Activated CD8-positive, alpha-beta memory T cell treated with anti-CD3 and anti-CD28 coated beads, Interleukin-2, amount 10 ng/mL, durations not matched to agents 7 days and 5 days (primary cell): ENCODE data around the gene LSM2. TPM values are rescaled to one million over a fixed set of nuclear protein-coding genes. Genes with fewer than 3 reads are reported as not detected.
"Not testable (repeated sequence)": the region's sequence is repeated elsewhere in the genome, so short reads cannot be mapped to it uniquely, and the experiment has no call there.

Source experiments
- ATAC-seq: fragments of 150-1000 bp; cut with Tn5 transposase; one replicate; pipeline ENCODE4 v1.10.0; 2021; ENCODE audit warnings: moderate library complexity
- CTCF ChIA-PET: fragments of 350-600 bp; sonication (Branson Sonifier 250); formaldehyde crosslinking; loops from one replicate; lab custom pipeline; 2021; ENCODE audit warnings: antibody characterized with exemption; lab: Charles Lee
- DNase-seq: peaks from one replicate; pipeline ENCODE4 v3.0.0-alpha.2; 2020
- H3K27ac Mint-ChIP-seq: one replicate; pipeline ENCODE4 v1.8.0; 2021; ENCODE audit warnings: mild to moderate bottlenecking, mixed read lengths
- H3K27me3 Mint-ChIP-seq: one replicate; pipeline ENCODE4 v1.8.0; 2021; ENCODE audit warnings: mixed read lengths
- H3K36me3 Mint-ChIP-seq: one replicate; pipeline ENCODE4 v1.8.0; 2021; ENCODE audit warnings: mild to moderate bottlenecking, mixed read lengths
- H3K4me1 Mint-ChIP-seq: one replicate; pipeline ENCODE4 v1.8.0; 2021; ENCODE audit warnings: mixed read lengths
- H3K4me3 Mint-ChIP-seq: one replicate; pipeline ENCODE4 v1.8.0; 2021; ENCODE audit warnings: mild to moderate bottlenecking, moderate library complexity, mixed read lengths
- H3K9me3 Mint-ChIP-seq: one replicate; pipeline ENCODE4 v1.8.0; 2022; ENCODE audit warnings: low read depth, mixed read lengths
- total RNA-seq, 2 experiments: library from RNA; stranded (reverse); gene quantifications; one replicate each; pipeline ENCODE4 v1.2.3, GENCODE V29; 2021

Gene LSM2
- total RNA-seq, 2 experiments from 2014 or later = 124 to 129 TPM

GRCh38 chr6:31805939-31806469 lies 762 bp downstream of the LSM2 start:
- Mint-ChIP-seq H3K4me3 (peak overlapping the region; percentile 94), H3K4me1 (peaks cover 41% of the 10 kb centered on the region), H3K27me3 (no peaks in the 10 kb centered on the region), H3K9me3 (no peaks in the 10 kb centered on the region), H3K27ac (peak overlapping the region; percentile 89), H3K36me3 (peaks cover 26% of the 10 kb centered on the region)
- DNase-seq (no peak), ATAC-seq (peak; percentile 8)
- CTCF ChIA-PET = interaction anchor here (0.5 to 3.8 kb wide), 14 partner anchors 8 to 142 kb away, joined by 3 to 46 read pairs (median 5); partner anchors contain the start of genes DDAH2, GPANK1, HSPA1A and HSPA1L

- H3K27ac Mint-ChIP-seq = peak overlapping the region; percentile 38
- CTCF ChIA-PET = interaction anchor here (0.8 to 1.4 kb wide), 2 partner anchors 31 to 72 kb away, joined by 3 read pairs; no protein-coding TSS in a partner anchor
- H3K4me3 Mint-ChIP-seq, H3K9me3 Mint-ChIP-seq, H3K27me3 Mint-ChIP-seq, DNase-seq, ATAC-seq: not testable (repeated sequence)
- H3K36me3 Mint-ChIP-seq = peaks cover 34% of the 10 kb centered on the region
- H3K4me1 Mint-ChIP-seq = peaks cover 53% of the 10 kb centered on the region
Measured at GRCh38 chr6:31801031-31801927, 5.5 kb downstream of the LSM2 start.

GRCh38 chr6:31799781-31800180 lies 7.0 kb downstream of the LSM2 start:
- H3K9me3 Mint-ChIP-seq = no peaks in the 10 kb centered on the region
- H3K36me3 Mint-ChIP-seq = peaks cover 31% of the 10 kb centered on the region
- H3K4me1 Mint-ChIP-seq = peaks cover 43% of the 10 kb centered on the region
- H3K27me3 Mint-ChIP-seq = no peaks in the 10 kb centered on the region
- DNase-seq (no peak), ATAC-seq (no peak)
- H3K27ac Mint-ChIP-seq = no peak overlapping the region
- CTCF ChIA-PET = interaction anchor here (0.8 to 2.4 kb wide), 7 partner anchors 9 to 97 kb away, joined by 3 to 7 read pairs (median 3); partner anchors contain the start of genes ABHD16A and VWA7
- no peak overlapping the region for H3K4me3 Mint-ChIP-seq

GRCh38 chr6:31797588-31797987 lies 9.2 kb downstream of the LSM2 start:
- H3K4me3 Mint-ChIP-seq = peak overlapping the region; percentile 67

GRCh38 chr6:31796993-31797385 lies 9.8 kb downstream of the LSM2 start:
- H3K36me3 Mint-ChIP-seq = peaks cover 21% of the 10 kb centered on the region
- DNase-seq (no peak), ATAC-seq (no peak)
- peak overlapping the region; percentile 94 for H3K27ac Mint-ChIP-seq
- CTCF ChIA-PET = interaction anchor here (0.5 to 4.8 kb wide), 15 partner anchors 9 to 116 kb away, joined by 3 to 46 read pairs (median 5); partner anchors contain the start of genes CLIC1, DDAH2, HSPA1B and LSM2
- no peak overlapping the region for H3K4me3 Mint-ChIP-seq
- H3K27me3 Mint-ChIP-seq = no peaks in the 10 kb centered on the region
- H3K9me3 Mint-ChIP-seq = no peaks in the 10 kb centered on the region
- peaks cover 49% of the 10 kb centered on the region for H3K4me1 Mint-ChIP-seq

More at GRCh38 chr6:31797588-31797987, 9.2 kb downstream of the LSM2 start:
- Mint-ChIP-seq H3K36me3 (peaks cover 25% of the 10 kb centered on the region), H3K27me3 (no peaks in the 10 kb centered on the region), H3K4me1 (peaks cover 45% of the 10 kb centered on the region), H3K9me3 (no peaks in the 10 kb centered on the region), H3K27ac (peak overlapping the region; percentile 94)
- ATAC-seq = peak; percentile 38
- CTCF ChIA-PET = interaction anchor here (0.5 to 4.8 kb wide), 10 partner anchors 9 to 116 kb away, joined by 3 to 46 read pairs (median 6); partner anchors contain the start of genes DDAH2, HSPA1B, LSM2 and LY6G5C
- peak; percentile 81 for DNase-seq

GRCh38 chr6:31795616-31796298 lies 11.0 kb downstream of the LSM2 start, which contains the start of gene VARS1:
Gene VARS1, minus strand, starts transcription at chr6:31795752. Its CDS starts 535 bp downstream, at chr6:31795217.
- H3K9me3 Mint-ChIP-seq = no peaks in the 10 kb centered on the region
- peaks cover 48% of the 10 kb centered on the region for H3K4me1 Mint-ChIP-seq
- H3K27ac Mint-ChIP-seq = peak within 1 kb of the TSS; percentile 98
- peak within 1 kb of the TSS; percentile 96 for H3K4me3 Mint-ChIP-seq
- peaks cover 23% of the 10 kb centered on the region for H3K36me3 Mint-ChIP-seq
- H3K27me3 Mint-ChIP-seq = no peaks in the 10 kb centered on the region
- peak; percentile 90 for DNase-seq
- CTCF ChIA-PET = interaction anchor here (0.6 to 4.8 kb wide), 20 partner anchors 9 to 72 kb away, joined by 3 to 46 read pairs (median 4); partner anchors contain the start of genes CLIC1, HSPA1A, HSPA1B and HSPA1L
- ATAC-seq = peak; percentile 87

GRCh38 chr6:31794866-31795615 lies 11.7 kb downstream of the LSM2 start:
- peak; percentile 1 for ATAC-seq
- H3K4me1 Mint-ChIP-seq = peaks cover 51% of the 10 kb centered on the region

GRCh38 chr6:31794294-31794865 lies 12.4 kb downstream of the LSM2 start:
- Mint-ChIP-seq H3K36me3 (peaks cover 28% of the 10 kb centered on the region), H3K4me1 (peaks cover 53% of the 10 kb centered on the region), H3K27me3 (no peaks in the 10 kb centered on the region), H3K4me3 (peak overlapping the region; percentile 96), H3K27ac (peak overlapping the region; percentile 89), H3K9me3 (no peaks in the 10 kb centered on the region)
- DNase-seq = no peak
- no peak for ATAC-seq
- CTCF ChIA-PET = interaction anchor here (0.7 to 4.8 kb wide), 5 partner anchors 12 to 58 kb away, joined by 3 to 46 read pairs (median 6); partner anchors contain the start of genes CLIC1 and LSM2

More at GRCh38 chr6:31794866-31795615, 11.7 kb downstream of the LSM2 start:
- CTCF ChIA-PET = interaction anchor here (0.7 to 4.8 kb wide), 14 partner anchors 9 to 59 kb away, joined by 3 to 46 read pairs (median 5); partner anchors contain the start of genes CLIC1, HSPA1A, HSPA1L and LSM2
- H3K36me3 Mint-ChIP-seq = peaks cover 26% of the 10 kb centered on the region
- peak overlapping the region; percentile 96 for H3K4me3 Mint-ChIP-seq
- no peaks in the 10 kb centered on the region for H3K9me3 Mint-ChIP-seq
- H3K27me3 Mint-ChIP-seq = no peaks in the 10 kb centered on the region
- no peak for DNase-seq
- peak overlapping the region; percentile 98 for H3K27ac Mint-ChIP-seq

- Mint-ChIP-seq H3K36me3 (peaks cover 30% of the 10 kb centered on the region), H3K4me1 (peaks cover 53% of the 10 kb centered on the region), H3K4me3 (peak overlapping the region; percentile 96), H3K27ac (peak overlapping the region; percentile 89)
- CTCF ChIA-PET = interaction anchor here (0.7 to 2.6 kb wide), 4 partner anchors 21 to 1721 kb away, joined by 3 to 13 read pairs (median 5); partner anchors contain the start of gene CLIC1
- not testable (repeated sequence) for DNase-seq, H3K27me3 Mint-ChIP-seq, ATAC-seq, H3K9me3 Mint-ChIP-seq
Measured at GRCh38 chr6:31793927-31794245, 12.9 kb downstream of the LSM2 start.

- Mint-ChIP-seq H3K36me3 (peaks cover 24% of the 10 kb centered on the region), H3K27ac (peak overlapping the region; percentile 75), H3K4me3 (no peak overlapping the region), H3K9me3 (no peaks in the 10 kb centered on the region), H3K4me1 (peaks cover 46% of the 10 kb centered on the region), H3K27me3 (no peaks in the 10 kb centered on the region)
- CTCF ChIA-PET = no interaction called here
- ATAC-seq (no peak), DNase-seq (no peak)
Measured at GRCh38 chr6:31792761-31793171, 14.0 kb downstream of the LSM2 start.

GRCh38 chr6:31792090-31792374 lies 14.7 kb downstream of the LSM2 start:
- ATAC-seq (no peak), DNase-seq (no peak)
- Mint-ChIP-seq H3K27ac (no peak overlapping the region), H3K27me3 (no peaks in the 10 kb centered on the region), H3K9me3 (no peaks in the 10 kb centered on the region), H3K36me3 (peaks cover 19% of the 10 kb centered on the region), H3K4me3 (no peak overlapping the region), H3K4me1 (peaks cover 39% of the 10 kb centered on the region)
- CTCF ChIA-PET = interaction anchor here (0.6 to 6.3 kb wide), 15 partner anchors 12 to 133 kb away, joined by 3 to 39 read pairs (median 5); partner anchors contain the start of genes C6orf47, HSPA1A, HSPA1L and LY6G5B
